ENCODE data around the gene HLA-B. TPM values are rescaled to one million over a fixed set of nuclear protein-coding genes. Genes with fewer than 3 reads are reported as not detected.

The HLA-B gene
- total RNA-seq, 1 donor from 2014 or later: 16.2 TPM

- Histone ChIP-seq H3K27me3 (peaks cover 34% of the 10 kb centered on the region), H3F3A (ENCODE audit: low read depth) (peaks cover 43% of the 10 kb centered on the region), H4K20me1 (ENCODE audit: low read depth) (peaks cover 30% of the 10 kb centered on the region), H3K79me2 (ENCODE audit: low read depth) (peaks cover 34% of the 10 kb centered on the region), H3K27ac (no peak overlapping the region), H3K9ac (no peak overlapping the region), H2AFZ (replicated peaks) (peak overlapping the region; percentile 88), H3K4me3 (peak overlapping the region; percentile 83), H3K4me2 (peak overlapping the region; percentile 93), H3K9me3 (ENCODE audit: low read depth) (no peaks in the 10 kb centered on the region), H3K4me1 (peaks cover 14% of the 10 kb centered on the region), H3K36me3 (no peaks in the 10 kb centered on the region)
- H3K36me3 Mint-ChIP-seq: peaks cover 3% of the 10 kb centered on the region
- no peak for DNase-seq (ENCODE audit: low spot score)
- H3K4me3 Mint-ChIP-seq: peak overlapping the region; percentile 85
- peaks cover 15% of the 10 kb centered on the region for H3K9me3 Mint-ChIP-seq
- peaks cover 17% of the 10 kb centered on the region for H3K4me1 Mint-ChIP-seq
- no peak for TF ChIP-seq EZH2phosphoT487 (IDR thresholded peaks at IDR 0.05)
- TF ChIP-seq CTCF (IDR thresholded peaks at IDR 0.05): no peak
- TF ChIP-seq EZH2 (IDR thresholded peaks at IDR 0.05): no peak
- no peak overlapping the region for H3K27ac Mint-ChIP-seq
- H3K27me3 Mint-ChIP-seq (ENCODE audit: insufficient read depth, low read depth): peaks cover 30% of the 10 kb centered on the region
Observed at GRCh38 chr6:31402324-31403282, 45.6 kb upstream of the HLA-B start.

GRCh38 chr6:31401403-31401802 lies 44.4 kb upstream of the HLA-B start:
- H3K4me1 Mint-ChIP-seq: peaks cover 22% of the 10 kb centered on the region
- Histone ChIP-seq H4K20me1 (ENCODE audit: low read depth) (peaks cover 19% of the 10 kb centered on the region), H2AFZ (replicated peaks) (no peak overlapping the region), H3K9me3 (ENCODE audit: low read depth) (no peaks in the 10 kb centered on the region), H3K27me3 (peaks cover 34% of the 10 kb centered on the region), H3K27ac (no peak overlapping the region), H3K36me3 (no peaks in the 10 kb centered on the region), H3K4me3 (no peak overlapping the region), H3K4me1 (peaks cover 14% of the 10 kb centered on the region), H3F3A (ENCODE audit: low read depth) (peaks cover 49% of the 10 kb centered on the region), H3K79me2 (ENCODE audit: low read depth) (peaks cover 22% of the 10 kb centered on the region), H3K9ac (no peak overlapping the region), H3K4me2 (no peak overlapping the region)
- H3K9me3 Mint-ChIP-seq: peaks cover 9% of the 10 kb centered on the region
- peak overlapping the region; percentile 30 for H3K4me3 Mint-ChIP-seq
- peaks cover 30% of the 10 kb centered on the region for H3K27me3 Mint-ChIP-seq (ENCODE audit: insufficient read depth, low read depth)
- H3K36me3 Mint-ChIP-seq: peaks cover 3% of the 10 kb centered on the region
- no peak overlapping the region for H3K27ac Mint-ChIP-seq
- no peak for DNase-seq (ENCODE audit: low spot score)
- TF ChIP-seq EZH2 (IDR thresholded peaks at IDR 0.05): no peak
- no peak for TF ChIP-seq EZH2phosphoT487 (IDR thresholded peaks at IDR 0.05)
- no peak for TF ChIP-seq CTCF (IDR thresholded peaks at IDR 0.05)

GRCh38 chr6:31400467-31401289 lies 43.7 kb upstream of the HLA-B start:
- Histone ChIP-seq H3K79me2 (ENCODE audit: low read depth) (peaks cover 15% of the 10 kb centered on the region), H2AFZ (replicated peaks) (peak overlapping the region; percentile 81), H3K36me3 (no peaks in the 10 kb centered on the region), H3K9me3 (ENCODE audit: low read depth) (no peaks in the 10 kb centered on the region), H3K27ac (no peak overlapping the region), H4K20me1 (ENCODE audit: low read depth) (peaks cover 12% of the 10 kb centered on the region), H3K27me3 (peaks cover 34% of the 10 kb centered on the region), H3K9ac (no peak overlapping the region), H3F3A (ENCODE audit: low read depth) (peaks cover 49% of the 10 kb centered on the region), H3K4me2 (peak overlapping the region; percentile 78), H3K4me1 (peaks cover 10% of the 10 kb centered on the region), H3K4me3 (peak overlapping the region; percentile 55)
- H3K4me3 Mint-ChIP-seq: peak overlapping the region; percentile 72
- peaks cover 34% of the 10 kb centered on the region for H3K27me3 Mint-ChIP-seq (ENCODE audit: insufficient read depth, low read depth)
- peak; percentile 54 for TF ChIP-seq EZH2 (IDR thresholded peaks at IDR 0.05)
- no peak for TF ChIP-seq CTCF (IDR thresholded peaks at IDR 0.05)
- TF ChIP-seq EZH2phosphoT487 (IDR thresholded peaks at IDR 0.05): no peak
- H3K4me1 Mint-ChIP-seq: peaks cover 24% of the 10 kb centered on the region
- peaks cover 3% of the 10 kb centered on the region for H3K36me3 Mint-ChIP-seq
- peak; percentile 59 for DNase-seq (ENCODE audit: low spot score)
- peaks cover 8% of the 10 kb centered on the region for H3K9me3 Mint-ChIP-seq
- H3K27ac Mint-ChIP-seq: no peak overlapping the region

All from neural progenitor cell (in vitro differentiated cells).